GM20431 (cell line): Measurements from ENCODE around the gene CUEDC1.

Source experiments
- in situ Hi-C: fragments of 300-500 bp; cut with MseI, MboI; formaldehyde crosslinking; loops from one replicate; pipeline ENCODE4 v1.15.0; 2020; ENCODE audit warnings: low sequenced_read_pairs; ENCODE audit not compliant: unreplicated experiment

Gene CUEDC1

DNA sequence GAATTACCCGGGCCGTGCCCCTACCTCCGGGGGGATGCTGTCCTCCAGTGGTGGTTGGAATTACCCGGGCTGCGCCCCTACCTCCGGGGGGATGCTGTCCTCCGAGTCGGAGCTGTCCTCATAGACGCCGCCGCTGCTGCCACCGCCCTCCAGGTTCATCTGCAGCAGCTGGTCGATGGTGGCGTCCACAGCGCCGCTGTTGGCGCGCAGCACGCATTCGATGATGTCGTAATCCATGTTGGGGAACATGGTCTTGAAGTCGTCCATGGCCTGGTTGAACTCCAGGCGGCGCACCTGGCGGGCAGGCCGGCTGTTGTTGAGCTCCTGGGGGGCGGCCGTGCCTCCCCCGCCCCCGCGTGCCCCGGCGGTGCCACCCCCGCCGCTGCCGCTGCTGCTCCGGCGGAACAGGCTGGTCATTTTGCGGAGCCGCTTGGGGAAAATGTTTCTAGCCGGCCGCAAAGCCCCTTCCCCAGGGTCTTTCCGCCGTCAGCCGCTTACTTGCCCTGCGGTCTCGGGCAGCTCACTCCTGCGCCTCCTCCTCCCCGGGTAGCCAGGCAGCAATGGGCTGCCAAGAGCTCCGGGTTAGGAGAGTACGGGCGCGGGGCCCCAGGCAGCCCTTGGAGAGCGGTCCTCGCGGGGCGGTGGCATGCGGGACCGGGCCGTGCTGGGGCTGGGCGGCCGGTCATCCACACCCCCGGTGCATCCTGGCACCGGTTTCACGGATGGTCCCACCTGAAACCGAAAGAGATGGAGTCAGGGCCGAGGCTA is 69.9 kb downstream of the CUEDC1 start:
- in situ Hi-C loops, result no loop called here

DNA sequence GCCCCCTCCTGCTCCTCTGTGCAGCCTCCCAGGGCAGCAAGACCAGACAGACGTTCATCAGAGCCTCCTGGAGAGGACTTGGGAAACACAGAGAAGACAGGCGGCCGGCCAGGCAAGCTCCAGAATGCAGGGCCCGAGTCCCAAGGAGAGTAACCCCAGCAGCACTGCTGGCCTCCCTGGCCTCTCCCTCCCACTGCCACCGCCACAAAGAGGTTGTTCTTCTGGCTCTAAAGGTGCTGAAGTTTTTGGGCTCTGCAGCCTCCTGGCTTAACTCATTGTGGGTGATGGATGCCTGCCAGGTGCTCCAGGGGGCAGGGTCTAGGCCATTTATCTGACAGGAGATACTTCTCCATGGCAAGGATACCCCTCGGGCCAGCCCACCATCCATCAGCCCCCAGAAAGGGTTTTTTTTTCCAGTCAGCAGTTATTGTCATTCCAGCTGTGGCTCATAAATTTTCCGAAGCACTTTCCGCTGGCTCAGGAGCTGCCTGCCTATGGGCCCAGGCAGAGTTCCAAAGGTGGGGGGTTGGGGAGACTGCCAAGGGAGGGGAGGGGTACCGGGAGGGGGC is 73.3 kb downstream of the CUEDC1 start:
- in situ Hi-C loops, result no loop called here

DNA sequence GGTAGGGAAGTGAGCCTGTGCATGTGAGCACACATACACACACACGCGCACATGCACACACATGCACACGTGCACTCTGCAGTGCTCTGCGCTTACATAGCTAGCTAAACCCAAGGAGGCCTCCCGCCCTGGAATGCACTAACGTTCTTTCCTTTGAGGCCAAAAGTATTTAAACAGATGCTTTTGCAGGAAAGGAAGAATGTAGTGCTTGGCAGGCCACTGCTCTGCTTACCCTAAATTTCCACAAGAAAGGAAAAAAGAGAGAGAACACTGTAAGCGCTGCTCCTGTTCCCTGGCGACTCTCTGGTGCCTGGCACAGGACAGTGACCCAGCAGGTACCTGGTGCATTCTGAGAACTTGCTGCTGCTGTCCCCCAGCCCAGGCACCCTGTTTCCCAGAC is 74.1 kb downstream of the CUEDC1 start:
- in situ Hi-C loops, result no loop called here

DNA sequence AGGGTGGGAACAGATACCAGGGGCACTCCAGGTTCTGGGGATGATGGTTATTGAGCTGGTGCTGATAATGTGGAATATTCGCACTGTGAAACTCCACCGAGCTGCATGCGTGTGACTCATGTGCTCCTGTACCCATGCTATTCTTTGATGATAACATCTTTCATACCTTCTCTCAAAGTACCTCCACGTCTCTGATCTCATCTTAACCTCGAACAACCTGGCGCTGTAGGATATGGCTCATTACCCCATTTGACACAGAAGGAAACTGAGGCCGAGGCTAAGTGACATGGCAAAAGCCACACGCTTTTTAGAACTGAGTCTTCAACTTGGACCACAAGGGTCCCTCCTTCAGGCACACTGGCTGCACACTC is 75.1 kb downstream of the CUEDC1 start:
- in situ Hi-C loops, result no loop called here

DNA sequence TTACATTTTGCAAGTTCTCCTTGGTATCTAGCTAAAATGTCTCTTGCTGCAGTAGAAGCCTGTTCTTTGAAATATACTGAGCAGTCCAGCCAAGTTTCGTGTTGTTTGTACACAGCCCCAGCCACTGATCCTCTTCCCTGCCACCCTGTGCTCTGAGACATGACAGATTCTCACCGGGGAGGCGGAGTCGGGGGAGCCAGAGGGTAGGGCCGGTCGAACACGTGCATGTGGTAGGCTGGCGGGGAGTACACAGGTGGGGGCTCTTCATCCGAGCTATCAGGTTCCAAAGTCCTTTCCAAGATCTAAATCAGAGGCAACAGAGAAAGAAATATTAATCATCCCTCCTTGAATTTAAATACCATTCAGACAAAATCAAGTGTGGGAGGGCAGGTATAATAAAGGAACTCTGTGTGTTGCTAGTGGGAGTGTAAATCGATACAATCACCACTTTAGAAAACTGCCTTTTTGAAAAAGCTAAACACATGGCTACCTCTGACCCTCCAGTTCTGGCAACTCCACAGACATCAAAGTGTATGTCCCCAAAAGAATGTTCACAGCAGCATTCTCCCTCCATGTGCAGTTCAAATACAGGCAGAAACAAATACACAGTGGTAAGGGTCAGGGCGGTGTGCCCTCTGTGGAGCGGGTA is 75.7 kb downstream of the CUEDC1 start:
- in situ Hi-C loops, result no loop called here

DNA sequence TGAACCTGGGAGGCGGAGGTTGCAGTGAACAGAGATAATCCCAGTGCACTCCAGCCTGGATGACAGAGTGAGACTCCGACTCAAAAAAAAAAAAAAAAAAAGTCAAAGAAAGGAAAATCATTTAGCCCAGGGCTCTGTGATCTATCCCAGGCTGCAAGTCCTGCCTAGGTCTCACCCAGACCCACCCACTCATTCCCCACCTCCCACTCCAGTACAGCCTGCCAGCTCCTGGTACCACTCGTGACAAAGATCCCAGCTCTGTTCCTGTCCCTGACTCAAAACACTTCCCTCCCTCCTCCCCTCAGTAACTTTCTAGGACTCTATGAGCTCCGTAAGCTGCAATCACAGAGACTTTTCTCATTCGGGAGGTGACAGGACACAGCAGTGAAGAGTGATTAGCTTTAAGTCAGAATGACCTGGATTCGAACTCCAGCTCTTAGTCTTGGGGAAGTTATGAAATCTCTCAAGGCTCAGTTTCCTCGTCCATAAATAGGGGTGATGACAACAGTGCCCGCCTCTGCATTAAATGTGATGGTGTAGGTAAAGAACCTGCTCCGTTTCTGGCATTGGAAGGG is 77.3 kb downstream of the CUEDC1 start:
- in situ Hi-C loops, result no loop called here

DNA sequence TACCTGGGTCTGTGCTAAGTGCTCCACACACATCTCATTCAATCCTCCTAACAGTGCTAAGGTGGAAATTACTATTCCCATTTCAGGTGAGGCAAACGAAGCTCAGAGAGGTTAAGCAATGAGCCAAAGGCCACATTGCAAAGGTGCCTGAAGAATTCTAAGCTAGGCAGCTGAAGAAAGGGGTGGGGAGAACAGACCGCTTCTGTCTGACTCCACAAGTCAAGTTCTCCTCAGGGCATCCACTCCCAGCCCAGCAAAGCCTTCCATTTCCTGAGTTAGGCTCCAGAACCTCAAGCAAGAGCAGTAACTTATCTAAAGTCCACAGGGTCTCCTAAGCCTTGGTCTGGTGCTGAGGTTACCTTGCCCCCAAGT is 78.4 kb downstream of the CUEDC1 start:
- in situ Hi-C loops, result no loop called here

DNA sequence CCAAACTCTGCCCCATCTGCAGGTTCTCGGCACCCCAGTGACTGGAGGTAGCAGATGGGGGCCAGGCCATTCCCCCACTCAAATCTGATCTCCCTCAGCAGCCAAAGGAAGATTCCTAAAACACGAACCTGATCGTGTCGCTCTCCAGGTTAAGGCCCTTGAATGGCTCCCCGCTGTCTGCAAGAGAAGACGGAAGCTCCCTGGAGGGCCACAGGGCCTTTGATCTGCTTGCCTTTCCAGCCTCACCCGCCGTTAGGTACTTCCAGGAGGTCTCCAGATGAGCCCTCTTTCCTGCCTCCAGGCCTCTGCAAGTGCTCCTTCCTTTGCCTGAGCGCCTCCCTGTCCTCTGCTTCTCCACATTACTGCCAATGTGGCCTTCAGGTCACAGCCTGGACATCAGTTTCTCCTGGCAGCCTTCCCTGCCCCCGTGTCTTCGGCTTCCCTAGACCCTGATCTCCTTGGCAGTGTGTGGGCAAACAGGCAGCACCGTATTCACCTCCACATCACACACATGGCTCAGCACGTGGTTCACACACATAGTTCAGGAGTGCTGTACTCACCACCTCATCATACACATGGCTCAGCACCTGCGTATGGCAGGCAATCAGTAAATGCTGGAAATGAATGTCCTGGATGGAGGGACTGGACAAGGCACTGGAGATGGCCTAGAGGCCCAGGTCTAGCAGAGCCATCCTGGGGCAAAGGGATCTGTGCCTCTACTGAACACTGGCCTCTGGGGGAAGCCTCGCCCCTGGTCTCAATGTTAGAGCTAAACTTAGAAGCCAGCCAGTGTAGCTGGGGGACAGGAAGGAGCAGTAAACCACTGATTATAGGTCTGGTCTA is 79.0 kb downstream of the CUEDC1 start:
- in situ Hi-C loops, result no loop called here

DNA sequence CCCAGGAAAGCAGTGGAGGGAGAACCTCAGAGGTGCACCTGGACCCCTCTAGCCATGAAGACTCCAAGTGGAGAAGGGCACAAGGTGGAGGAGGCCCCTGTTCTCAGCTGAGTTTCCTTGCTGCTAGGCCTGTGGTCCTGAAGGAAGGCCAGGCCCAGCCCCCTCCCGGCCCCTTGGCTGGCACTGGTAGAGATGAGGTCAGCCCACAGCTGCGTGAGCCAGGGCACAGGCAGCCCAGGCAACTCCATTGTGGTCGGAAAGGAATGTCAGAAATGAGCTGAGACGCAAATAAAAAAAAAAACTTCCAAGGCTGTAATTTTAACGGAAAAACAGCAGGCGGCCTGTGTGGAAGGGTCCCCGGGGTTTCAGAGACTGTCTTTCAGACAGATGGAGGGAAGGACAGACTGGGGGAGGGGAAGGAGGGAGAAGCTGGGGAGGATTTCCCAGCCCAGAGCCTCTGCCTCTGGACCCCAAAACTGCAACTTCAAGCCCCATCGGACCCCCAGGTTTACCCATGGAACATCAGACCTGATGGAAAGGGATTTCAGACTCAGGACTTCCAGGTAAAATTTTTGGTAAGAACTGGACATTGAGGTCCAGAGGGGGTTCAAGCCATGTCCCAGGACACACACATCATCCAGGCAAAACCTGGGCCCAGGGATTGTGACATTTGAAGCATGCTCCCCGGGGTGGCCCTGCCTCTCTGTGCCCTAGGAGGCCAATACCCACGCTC is 79.8 kb downstream of the CUEDC1 start:
- in situ Hi-C loops, result no loop called here

DNA sequence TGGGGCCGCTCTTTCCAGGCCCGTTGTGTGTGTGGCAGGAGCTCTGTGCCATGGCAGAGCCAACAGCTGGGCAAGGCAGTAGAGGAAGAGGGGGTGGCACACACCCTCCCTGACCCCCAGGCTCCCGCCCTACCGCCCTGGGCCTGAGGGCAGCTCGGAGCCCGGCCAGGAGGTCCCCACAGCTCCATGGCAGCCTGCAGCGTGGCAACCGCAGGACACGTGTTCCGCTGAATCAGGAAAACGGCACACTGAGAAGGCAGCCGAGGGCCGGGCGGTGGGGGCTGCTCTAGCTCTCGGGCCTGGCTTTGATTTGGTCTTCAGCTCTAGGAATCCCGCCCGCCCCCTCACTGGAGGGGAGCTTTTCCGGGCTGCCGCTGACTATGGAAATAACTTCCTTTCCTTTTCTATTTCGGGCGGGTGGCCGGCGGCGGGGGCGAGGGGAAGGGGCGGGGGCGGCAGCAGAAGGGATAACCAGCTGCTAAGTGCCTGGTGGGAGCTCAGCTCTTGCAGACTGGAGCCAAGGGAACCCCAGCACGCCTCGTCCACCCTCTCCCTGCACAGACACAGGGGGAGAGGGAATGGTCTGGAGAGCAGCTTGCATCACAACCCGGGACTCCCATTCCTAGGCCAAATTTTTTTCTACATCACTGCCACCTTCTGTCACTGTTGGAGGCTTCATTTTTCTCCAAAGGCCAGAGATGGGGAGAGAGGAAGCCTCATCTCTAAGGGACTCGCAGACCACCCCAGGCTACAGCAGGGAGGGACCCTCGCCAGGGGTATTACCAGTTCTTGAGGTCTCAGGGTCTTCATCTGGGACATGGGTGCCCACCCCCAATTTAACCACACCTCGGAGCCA is 80.5 kb downstream of the CUEDC1 start:
- in situ Hi-C loops, result no loop called here

DNA sequence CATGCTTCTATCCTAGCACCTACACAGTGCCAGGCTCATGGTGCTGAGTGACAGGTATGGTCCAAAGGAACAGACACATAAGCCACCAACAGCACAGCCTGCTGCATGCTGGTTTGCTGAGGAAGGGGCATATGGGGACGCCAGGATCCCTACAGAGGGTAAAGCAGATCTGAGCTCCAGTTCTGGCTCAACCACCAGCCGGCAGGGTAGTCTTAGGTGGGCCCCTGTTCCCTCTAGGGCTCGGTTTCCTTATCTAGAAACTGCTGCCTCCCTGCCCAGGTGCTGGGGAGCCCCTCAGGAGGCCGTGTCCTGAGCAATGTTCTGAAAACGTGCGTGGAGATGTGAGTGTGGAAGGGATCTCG is 81.2 kb downstream of the CUEDC1 start:
- in situ Hi-C loops, result no loop called here

DNA sequence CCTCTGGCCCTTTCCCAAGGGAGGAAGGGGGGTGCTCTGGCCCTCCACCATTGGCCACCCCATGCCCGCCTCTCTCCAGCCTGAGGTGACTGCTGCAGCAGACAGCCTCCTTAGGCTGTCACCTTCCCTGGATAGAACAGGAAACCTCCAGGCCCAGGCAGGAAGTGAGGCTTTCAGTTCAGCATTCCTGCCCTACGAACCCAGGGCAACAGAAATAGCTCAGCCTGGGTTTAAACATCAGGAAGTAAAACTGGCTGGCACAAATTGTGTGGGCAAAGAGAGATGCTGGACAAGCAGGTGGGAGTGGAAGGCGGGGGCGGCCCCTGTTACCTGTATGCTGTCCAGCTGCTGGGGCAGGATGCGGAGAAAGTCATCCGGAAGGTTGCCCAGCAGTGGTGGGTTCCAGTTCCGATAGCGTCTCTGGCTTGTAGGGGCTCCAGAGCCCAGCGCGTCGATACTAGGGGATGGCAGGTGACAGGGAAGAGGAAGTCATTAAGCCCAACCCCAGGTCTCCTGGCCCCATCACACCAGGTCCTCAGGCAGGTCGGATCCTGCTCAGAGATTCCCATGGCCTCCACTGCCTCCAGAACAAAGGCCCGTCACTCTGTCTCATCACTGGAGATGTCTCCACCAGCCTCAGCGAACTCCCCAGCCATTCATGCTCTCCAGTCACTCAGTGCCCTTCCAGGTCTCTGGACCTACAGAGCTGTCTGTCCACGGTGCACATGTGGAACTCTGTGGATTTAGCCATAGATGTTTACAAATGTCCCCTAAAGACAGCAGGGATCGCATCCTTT is 81.8 kb downstream of the CUEDC1 start:
- in situ Hi-C loops, result no loop called here

DNA sequence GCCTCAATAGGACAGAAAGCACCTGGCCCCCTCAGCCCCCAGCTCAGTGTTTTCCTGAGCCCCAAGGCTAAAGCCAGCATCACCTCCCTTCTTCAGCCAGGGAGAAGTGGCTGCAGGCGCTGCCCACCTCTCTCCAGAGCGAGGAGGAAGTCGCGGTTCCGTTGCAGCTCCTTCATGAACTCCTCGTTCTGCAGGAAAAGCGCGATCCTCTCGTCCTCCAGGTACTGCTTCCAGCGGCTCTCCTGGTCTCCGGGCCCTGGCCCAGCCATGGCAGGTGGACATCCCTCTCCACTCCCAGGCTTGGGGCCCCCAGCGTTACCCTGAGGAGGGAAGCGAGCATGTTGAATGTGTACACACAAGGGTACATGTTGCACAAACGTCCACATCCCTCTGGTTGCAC is 82.7 kb downstream of the CUEDC1 start:
- in situ Hi-C loops, result no loop called here

DNA sequence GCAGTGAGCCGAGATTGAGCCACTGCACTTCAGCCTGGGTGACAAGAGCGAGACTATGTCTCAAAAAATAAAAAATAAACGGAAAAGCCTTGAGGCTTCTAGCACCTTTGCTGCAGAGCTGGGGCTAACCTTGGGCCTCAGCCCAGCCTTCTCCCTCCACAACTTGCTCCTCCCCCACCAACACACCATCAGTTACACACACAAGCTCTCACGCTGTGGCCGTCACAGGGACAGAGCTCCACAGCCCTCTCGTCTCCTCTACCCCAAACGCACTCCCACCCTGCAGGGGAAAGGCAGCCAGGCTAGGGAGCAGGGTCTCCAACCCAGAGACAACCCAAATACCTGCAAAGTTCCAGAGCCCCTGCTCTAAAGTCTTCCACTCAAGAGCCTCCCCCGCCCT is 83.3 kb downstream of the CUEDC1 start:
- in situ Hi-C loops, result no loop called here

DNA sequence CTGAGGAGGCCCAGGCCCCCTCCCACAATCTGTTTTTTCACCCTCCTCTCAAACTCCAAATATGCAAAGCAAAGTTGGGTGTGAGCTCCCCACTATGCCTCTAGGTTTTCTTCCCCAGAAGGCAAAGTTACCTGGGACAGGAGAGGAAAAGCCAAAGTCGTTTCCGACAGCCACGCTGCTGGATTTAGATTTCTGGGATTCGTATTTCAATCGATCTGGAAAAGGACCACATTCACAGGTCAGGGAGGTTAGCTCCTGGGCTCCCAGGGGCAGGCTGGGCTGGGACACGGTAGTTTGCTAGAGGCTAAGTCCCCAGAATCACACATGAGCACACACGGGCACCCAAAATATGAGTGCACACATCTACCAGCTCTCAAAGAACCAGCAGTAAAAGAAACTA is 84.1 kb downstream of the CUEDC1 start:
- in situ Hi-C loops, result no loop called here

DNA sequence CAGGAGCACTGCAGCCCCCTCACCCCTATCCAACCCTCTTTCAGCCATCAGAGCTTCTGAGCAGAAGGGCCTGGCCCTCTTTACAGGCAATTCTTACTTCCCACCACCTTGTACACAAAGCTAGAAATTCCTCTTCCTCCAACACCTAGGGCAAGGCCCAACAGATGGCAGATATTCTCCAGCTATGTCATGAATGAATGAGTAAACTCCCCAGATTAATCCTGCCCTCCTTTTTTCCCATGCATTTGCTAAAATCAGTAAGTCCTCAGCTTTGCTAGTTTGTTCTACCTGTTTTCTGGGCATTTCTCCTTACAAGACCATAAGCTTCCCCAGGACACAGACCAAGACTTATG is 85.0 kb downstream of the CUEDC1 start:
- in situ Hi-C loops, result no loop called here

DNA sequence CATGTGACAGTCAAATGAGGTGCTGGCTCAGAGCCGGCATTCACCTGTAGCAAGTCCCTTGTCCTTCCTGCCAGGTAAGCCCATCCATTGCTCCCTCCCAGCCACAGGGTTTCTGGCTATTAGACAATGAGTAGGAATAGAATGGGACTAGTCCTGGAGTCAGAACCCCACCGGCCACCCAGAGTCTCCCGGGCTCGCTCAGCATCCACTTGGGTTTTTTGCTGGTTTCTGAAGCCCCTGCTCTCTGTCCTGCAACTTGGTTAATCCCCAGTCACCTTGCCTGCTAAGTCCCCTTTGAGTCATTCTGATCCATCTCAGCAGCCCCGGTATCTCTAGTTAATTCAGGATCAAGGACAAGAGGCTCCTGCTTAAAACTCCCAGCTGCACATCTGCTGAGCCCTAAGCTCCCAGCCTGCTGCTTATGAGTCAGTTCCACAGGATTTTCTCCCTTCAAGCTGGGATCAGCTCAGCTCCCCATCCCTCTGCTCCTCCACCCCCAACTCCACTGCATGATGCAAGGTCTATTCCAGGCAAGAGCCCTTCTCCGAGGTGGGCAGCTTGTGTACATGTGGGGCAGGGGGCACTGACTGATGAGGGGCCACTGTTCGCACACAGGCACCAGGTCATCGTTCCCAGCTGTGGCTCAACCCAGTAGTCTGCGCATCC is 85.5 kb downstream of the CUEDC1 start:
- in situ Hi-C loops, result no loop called here
